Renal cortical epithelial cell (primary cell): ENCODE measurements around the gene MYNN. TPM values are rescaled to one million over a fixed set of nuclear protein-coding genes. Genes with fewer than 3 reads are reported as not detected.

Experiments
- DNase-seq: peaks from one replicate; pipeline ENCODE4 v3.0.0-alpha.2; 2011; ENCODE audit warnings: low read depth
- total RNA-seq: library from RNA; depleted of rRNA; stranded (reverse); fragments of >200 nt; gene quantifications from 2 replicates; pipeline ENCODE4 v1.2.3, GENCODE V29; 2014

MYNN gene
- total RNA-seq, 1 donor from 2014 or later, result 23.2 TPM

- no peak for DNase-seq
These were observed 54.5 kb downstream of the MYNN start for GRCh38 chr3:169827712-169828111.

GRCh38 chr3:169835533-169835932, 62.3 kb downstream of the MYNN start:
- no peak for DNase-seq

DNA sequence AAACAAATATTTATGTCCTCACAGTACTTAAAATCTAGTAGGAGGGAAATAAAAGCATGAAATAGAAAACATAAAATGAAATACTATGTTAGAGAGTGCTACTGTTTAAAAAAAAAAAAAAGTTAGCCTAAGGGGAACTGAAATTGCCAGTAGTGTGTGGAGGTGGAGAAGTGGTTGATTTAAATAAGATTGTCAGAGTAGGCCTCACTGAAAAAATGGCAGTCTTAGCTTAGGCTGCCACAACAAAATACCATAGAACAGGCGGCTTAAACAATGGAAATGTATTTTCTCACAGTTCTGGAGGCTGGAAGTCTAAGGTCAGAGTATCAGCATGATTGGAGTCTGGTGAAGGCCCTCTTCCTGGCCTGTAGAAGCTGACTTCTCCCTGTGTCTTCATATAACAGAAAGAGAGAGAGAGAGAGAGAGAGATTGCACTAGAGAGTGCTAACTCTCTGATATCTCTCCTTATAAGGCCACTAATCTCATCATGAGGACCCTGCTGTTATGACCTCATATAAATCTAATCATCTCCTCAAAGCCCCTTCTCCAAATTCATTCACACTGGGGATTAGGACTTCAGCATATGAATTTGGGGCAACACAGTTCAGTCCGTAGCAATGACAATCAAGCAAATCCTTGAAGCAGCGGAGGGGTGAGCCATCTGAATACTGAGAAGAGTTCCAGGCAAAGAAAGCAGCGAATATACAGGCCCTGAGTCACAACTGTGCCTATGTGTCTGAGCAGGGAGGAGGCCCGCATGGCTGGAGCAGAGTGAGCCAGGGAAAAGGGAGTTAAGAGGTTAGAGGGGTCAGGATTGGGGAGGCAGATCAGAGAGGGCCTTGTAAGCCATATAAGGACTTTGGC, 63.1 kb downstream of the MYNN start:
- DNase-seq, result no peak

DNA sequence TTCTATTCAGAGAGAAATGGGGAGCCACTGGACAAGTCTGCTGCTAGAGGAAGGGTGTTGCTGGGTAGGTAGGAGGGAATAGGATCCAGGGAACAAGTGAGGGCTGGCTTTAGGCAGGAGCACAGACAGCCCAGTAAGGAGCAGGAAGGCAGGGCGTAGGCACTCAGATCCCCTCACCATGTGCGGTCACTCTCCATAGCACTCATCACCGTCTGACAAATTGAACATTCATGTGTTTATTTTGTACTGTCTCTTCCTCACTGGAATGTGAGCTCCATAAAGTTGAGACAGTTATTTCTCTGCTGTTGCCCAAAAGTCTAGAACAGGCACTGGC, 63.7 kb downstream of the MYNN start:
- DNase-seq, result no peak

GRCh38 chr3:169838511-169839030, 65.4 kb downstream of the MYNN start:
- DNase-seq, result no peak

Other genes starting within 250 kb of the MYNN start
- gene MECOM, start 109.7 kb upstream of the MYNN start, total RNA-seq, result 23.1 and 142 TPM in 2 replicates
- 16.7 and 685 TPM in 2 replicates for gene TERC, start 8.3 kb upstream of the MYNN start, total RNA-seq
- 12.3 and 14.3 TPM in 2 replicates for gene ACTRT3, start 3.8 kb upstream of the MYNN start, total RNA-seq
- gene LRRIQ4, start 39.5 kb downstream of the MYNN start, total RNA-seq, result 0.17 TPM in 1 of 2 replicates, not detected in the other
- 5.2 and 8.0 TPM in 2 replicates for gene LRRC34, start 39.5 kb downstream of the MYNN start, total RNA-seq
- 1.2 and 1.8 TPM in 2 replicates for gene LRRC31, start 96.5 kb downstream of the MYNN start, total RNA-seq
- not detected in 2 replicates for gene SAMD7, start 138.2 kb downstream of the MYNN start, total RNA-seq
- gene SEC62, start 193.4 kb downstream of the MYNN start, total RNA-seq, result 28.8 and 106 TPM in 2 replicates